ENCODE data around the gene NKAIN2.

DNA sequence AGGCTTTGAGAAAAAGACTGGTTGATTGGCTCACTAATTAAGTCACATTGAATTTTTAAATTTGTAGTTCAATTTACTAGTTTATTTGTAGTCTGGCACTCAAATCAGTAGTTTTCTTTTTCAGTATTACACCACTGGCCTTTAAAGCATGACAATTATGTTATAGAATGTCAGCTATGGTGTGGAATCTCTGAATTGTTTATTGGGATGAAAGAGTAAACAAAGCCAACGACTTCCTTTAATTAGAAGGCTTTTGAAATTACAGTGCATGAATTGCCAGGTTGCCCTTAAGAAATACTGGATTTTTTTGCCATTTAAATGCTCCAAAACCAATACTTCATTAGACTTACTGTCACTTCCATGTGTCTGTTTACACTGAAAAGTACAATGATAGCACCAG, 731.6 kb downstream of the NKAIN2 start:
- TF ChIP-seq, protein P1, sequence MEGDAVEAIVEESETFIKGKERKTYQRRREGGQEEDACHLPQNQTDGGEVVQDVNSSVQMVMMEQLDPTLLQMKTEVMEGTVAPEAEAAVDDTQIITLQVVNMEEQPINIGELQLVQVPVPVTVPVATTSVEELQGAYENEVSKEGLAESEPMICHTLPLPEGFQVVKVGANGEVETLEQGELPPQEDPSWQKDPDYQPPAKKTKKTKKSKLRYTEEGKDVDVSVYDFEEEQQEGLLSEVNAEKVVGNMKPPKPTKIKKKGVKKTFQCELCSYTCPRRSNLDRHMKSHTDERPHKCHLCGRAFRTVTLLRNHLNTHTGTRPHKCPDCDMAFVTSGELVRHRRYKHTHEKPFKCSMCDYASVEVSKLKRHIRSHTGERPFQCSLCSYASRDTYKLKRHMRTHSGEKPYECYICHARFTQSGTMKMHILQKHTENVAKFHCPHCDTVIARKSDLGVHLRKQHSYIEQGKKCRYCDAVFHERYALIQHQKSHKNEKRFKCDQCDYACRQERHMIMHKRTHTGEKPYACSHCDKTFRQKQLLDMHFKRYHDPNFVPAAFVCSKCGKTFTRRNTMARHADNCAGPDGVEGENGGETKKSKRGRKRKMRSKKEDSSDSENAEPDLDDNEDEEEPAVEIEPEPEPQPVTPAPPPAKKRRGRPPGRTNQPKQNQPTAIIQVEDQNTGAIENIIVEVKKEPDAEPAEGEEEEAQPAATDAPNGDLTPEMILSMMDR (conservative IDR thresholded peaks at IDR 0.05): no peak
- no peak for TF ChIP-seq ZFX (IDR thresholded peaks at IDR 0.05)

All from C4-2B (cell line).